ENCODE data around the gene HOXB3.

GRCh38 chr17:48513666-48514455 is 76.2 kb downstream of the HOXB3 start:
- TF ChIP-seq CTCF (IDR thresholded peaks at IDR 0.05) (no peak), POLR2A (IDR thresholded peaks at IDR 0.05) (no peak)
